ENCODE measurements around the gene ROS1.

The ROS1 gene

GRCh38 chr6:117290173-117290846, 135.4 kb downstream of the ROS1 start:
- H3K27ac ChIP-seq = peak overlapping the region; percentile 40
- TF ChIP-seq CTCF (conservative IDR thresholded peaks at IDR 0.05) = no peak

GRCh38 chr6:117288083-117288715, 137.5 kb downstream of the ROS1 start:
- TF ChIP-seq CTCF (conservative IDR thresholded peaks at IDR 0.05) = no peak
- no peak overlapping the region for H3K27ac ChIP-seq

DNA sequence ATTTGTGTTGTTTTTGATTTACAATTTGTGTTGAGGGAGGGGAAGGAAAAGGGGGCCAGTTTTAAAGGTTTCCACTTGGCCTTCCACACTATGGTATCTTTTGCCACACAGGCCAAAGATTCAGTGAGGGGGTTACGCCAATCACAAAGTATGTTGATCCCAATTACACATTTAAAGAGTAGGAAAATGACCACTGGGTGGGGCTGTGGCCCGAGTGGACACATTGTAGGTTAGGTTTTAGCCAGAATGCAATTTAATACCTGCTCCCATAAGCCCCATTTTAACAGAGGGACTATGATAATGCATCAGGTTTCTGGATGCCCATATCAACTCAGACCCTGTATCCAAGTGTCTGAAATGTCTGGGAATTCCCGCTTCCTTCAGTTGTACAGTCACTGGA, 144.8 kb downstream of the ROS1 start:
- TF ChIP-seq CTCF (conservative IDR thresholded peaks at IDR 0.05) = peak; percentile 69
- no peak overlapping the region for H3K27ac ChIP-seq

GRCh38 chr6:117276778-117277316, 148.9 kb downstream of the ROS1 start:
- no peak for TF ChIP-seq CTCF (conservative IDR thresholded peaks at IDR 0.05)
- H3K27ac ChIP-seq = no peak overlapping the region

- TF ChIP-seq CTCF (conservative IDR thresholded peaks at IDR 0.05) = no peak
- no peak overlapping the region for H3K27ac ChIP-seq
These were observed 150.0 kb downstream of the ROS1 start for GRCh38 chr6:117275711-117276110.

GRCh38 chr6:117275205-117275604, 150.5 kb downstream of the ROS1 start:
- no peak overlapping the region for H3K27ac ChIP-seq
- TF ChIP-seq CTCF (conservative IDR thresholded peaks at IDR 0.05) = no peak

GRCh38 chr6:117272891-117273290, 152.9 kb downstream of the ROS1 start:
- no peak for TF ChIP-seq CTCF (conservative IDR thresholded peaks at IDR 0.05)
- no peak overlapping the region for H3K27ac ChIP-seq
